Epithelial cell of prostate (primary cell): ENCODE results near the gene WDR62.
"Not testable (repeated sequence)": the region's sequence is repeated elsewhere in the genome, so short reads cannot be mapped to it uniquely, and the experiment has no call there.

Experiments used
- DNase-seq: peaks from one replicate; pipeline ENCODE4 v3.0.0-alpha.2; 2011; ENCODE audit warnings: low read depth, low spot score
- H3K27ac ChIP-seq: fragments of 450-650 bp; 2 replicates; pipeline ENCODE4 v1.5.1; 2017; ENCODE audit warnings: mild to moderate bottlenecking

Gene WDR62

GRCh38 chr19:36032251-36033104 lies 22.2 kb upstream of the WDR62 start, which contains the start of gene CLIP3:
Gene CLIP3, minus strand, starts transcription at chr19:36032873. Its CDS starts 516 bp downstream, at chr19:36032357.
- no peak for DNase-seq
- H3K27ac ChIP-seq: no peak within 1 kb of the TSS

- no peak for DNase-seq
- H3K27ac ChIP-seq: no peak overlapping the region
Observed at GRCh38 chr19:36040495-36040894, 14.2 kb upstream of the WDR62 start.

GRCh38 chr19:36041092-36041491 lies 13.6 kb upstream of the WDR62 start:
- DNase-seq, H3K27ac ChIP-seq: not testable (repeated sequence)

- DNase-seq: no peak
- H3K27ac ChIP-seq: no peak overlapping the region
Observed at GRCh38 chr19:36041831-36042230, 12.9 kb upstream of the WDR62 start.

- no peak overlapping the region for H3K27ac ChIP-seq
- no peak for DNase-seq
Observed at GRCh38 chr19:36043952-36044351, 10.7 kb upstream of the WDR62 start.

- no peak overlapping the region for H3K27ac ChIP-seq
- DNase-seq: no peak
Observed at GRCh38 chr19:36046443-36047050, 8.2 kb upstream of the WDR62 start.

GRCh38 chr19:36047835-36048234 lies 6.9 kb upstream of the WDR62 start:
- DNase-seq: no peak
- H3K27ac ChIP-seq: no peak overlapping the region

GRCh38 chr19:36049080-36049698 lies 5.5 kb upstream of the WDR62 start:
- peak; percentile 96 for DNase-seq

GRCh38 chr19:36051236-36051635 lies 3.5 kb upstream of the WDR62 start:
- H3K27ac ChIP-seq: no peak overlapping the region
- no peak for DNase-seq

More at GRCh38 chr19:36049080-36049698, 5.5 kb upstream of the WDR62 start:
- H3K27ac ChIP-seq: no peak overlapping the region

- no peak for DNase-seq
- no peak overlapping the region for H3K27ac ChIP-seq
Observed at GRCh38 chr19:36051637-36052036, 3.1 kb upstream of the WDR62 start.

GRCh38 chr19:36054119-36054732 lies 471 bp upstream of the WDR62 start, which contains the start of gene THAP8:
Gene THAP8, minus strand, starts transcription at chr19:36054285. Its CDS starts 68 bp downstream, at chr19:36054217.
- peak within 1 kb of the TSS; percentile 91 for H3K27ac ChIP-seq
- DNase-seq: peak; percentile 95

- no peak overlapping the region for H3K27ac ChIP-seq
Observed at GRCh38 chr19:36058481-36059179, 3.9 kb downstream of the WDR62 start.

GRCh38 chr19:36059180-36059910 lies 4.6 kb downstream of the WDR62 start:
- no peak overlapping the region for H3K27ac ChIP-seq
- no peak for DNase-seq

More at GRCh38 chr19:36058481-36059179, 3.9 kb downstream of the WDR62 start:
- no peak for DNase-seq

GRCh38 chr19:36060430-36060829 lies 5.7 kb downstream of the WDR62 start:
- DNase-seq: no peak

GRCh38 chr19:36061367-36061766 lies 6.7 kb downstream of the WDR62 start:
- DNase-seq: no peak
- H3K27ac ChIP-seq: no peak overlapping the region

More at GRCh38 chr19:36060430-36060829, 5.7 kb downstream of the WDR62 start:
- H3K27ac ChIP-seq: no peak overlapping the region

GRCh38 chr19:36064826-36065225 lies 10.1 kb downstream of the WDR62 start:
- DNase-seq: no peak
- H3K27ac ChIP-seq: no peak overlapping the region

- no peak for DNase-seq
- H3K27ac ChIP-seq: no peak overlapping the region
Observed at GRCh38 chr19:36067681-36068080, 13.0 kb downstream of the WDR62 start.

- not testable (repeated sequence) for DNase-seq, H3K27ac ChIP-seq
Observed at GRCh38 chr19:36068810-36069499, 14.3 kb downstream of the WDR62 start.

GRCh38 chr19:36072081-36072480 lies 17.4 kb downstream of the WDR62 start:
- no peak overlapping the region for H3K27ac ChIP-seq
- no peak for DNase-seq
